22Rv1 (cell line): ENCODE measurements around the gene THRB.

Experiments used
- ZFX ChIP-seq: fragments of 450-650 bp; IDR thresholded peaks from 2 replicates; pipeline ENCODE4 v1.6.1; 2017; ENCODE audit warnings: antibody characterized with exemption, borderline replicate concordance
- TF ChIP-seq, protein P1 (sequence below): fragments of 450-650 bp; IDR thresholded peaks from 2 replicates; pipeline ENCODE4 v1.5.1; 2017; ENCODE audit warnings: mild to moderate bottlenecking

GRCh38 chr3:24249523-24249922, 245.1 kb downstream of the THRB start:
- TF ChIP-seq, protein P1, sequence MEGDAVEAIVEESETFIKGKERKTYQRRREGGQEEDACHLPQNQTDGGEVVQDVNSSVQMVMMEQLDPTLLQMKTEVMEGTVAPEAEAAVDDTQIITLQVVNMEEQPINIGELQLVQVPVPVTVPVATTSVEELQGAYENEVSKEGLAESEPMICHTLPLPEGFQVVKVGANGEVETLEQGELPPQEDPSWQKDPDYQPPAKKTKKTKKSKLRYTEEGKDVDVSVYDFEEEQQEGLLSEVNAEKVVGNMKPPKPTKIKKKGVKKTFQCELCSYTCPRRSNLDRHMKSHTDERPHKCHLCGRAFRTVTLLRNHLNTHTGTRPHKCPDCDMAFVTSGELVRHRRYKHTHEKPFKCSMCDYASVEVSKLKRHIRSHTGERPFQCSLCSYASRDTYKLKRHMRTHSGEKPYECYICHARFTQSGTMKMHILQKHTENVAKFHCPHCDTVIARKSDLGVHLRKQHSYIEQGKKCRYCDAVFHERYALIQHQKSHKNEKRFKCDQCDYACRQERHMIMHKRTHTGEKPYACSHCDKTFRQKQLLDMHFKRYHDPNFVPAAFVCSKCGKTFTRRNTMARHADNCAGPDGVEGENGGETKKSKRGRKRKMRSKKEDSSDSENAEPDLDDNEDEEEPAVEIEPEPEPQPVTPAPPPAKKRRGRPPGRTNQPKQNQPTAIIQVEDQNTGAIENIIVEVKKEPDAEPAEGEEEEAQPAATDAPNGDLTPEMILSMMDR: no peak
- no peak for TF ChIP-seq ZFX
